ENCODE data around the gene XPC. TPM values are rescaled to one million over a fixed set of nuclear protein-coding genes. Genes with fewer than 3 reads are reported as not detected.

XPC gene
- polyA plus RNA-seq, 1 donor from 2014 or later = 21.9 TPM

- no peaks in the 10 kb centered on the region for H4K20me1 ChIP-seq (ENCODE audit: insufficient read depth)
- H3K79me2 ChIP-seq (replicated peaks; ENCODE audit: insufficient read depth, low read length) = no peaks in the 10 kb centered on the region
- H3K27ac ChIP-seq (ENCODE audit: low read length) = no peak overlapping the region
- no peaks in the 10 kb centered on the region for H3K9me2 ChIP-seq (ENCODE audit: insufficient read depth, low read length)
- no peaks in the 10 kb centered on the region for H3K27me3 ChIP-seq (ENCODE audit: insufficient read depth, low read depth, low read length)
- H3K9ac ChIP-seq (ENCODE audit: low read length) = no peak overlapping the region
- no peak for TF ChIP-seq RAD21 (conservative IDR thresholded peaks at IDR 0.05)
- TF ChIP-seq CTCF (IDR thresholded peaks at IDR 0.05; ENCODE audit: poor library complexity, severe bottlenecking) = no peak
- no peak for TF ChIP-seq EZH2 (IDR thresholded peaks at IDR 0.05; ENCODE audit: borderline replicate concordance, insufficient read depth, low read length, poor library complexity, severe bottlenecking)
- TF ChIP-seq SMC3 (conservative IDR thresholded peaks at IDR 0.05; ENCODE audit: poor library complexity) = no peak
- TF ChIP-seq TAF1 (IDR thresholded peaks at IDR 0.05; ENCODE audit: low read depth) = no peak
- TF ChIP-seq POLR2AphosphoS5 (IDR thresholded peaks at IDR 0.05) = no peak
- TF ChIP-seq REST (IDR thresholded peaks at IDR 0.05; ENCODE audit: borderline replicate concordance) = no peak
- no peak for TF ChIP-seq MXI1 (conservative IDR thresholded peaks at IDR 0.05; ENCODE audit: poor library complexity, severe bottlenecking)
- no peak for TF ChIP-seq EP300 (conservative IDR thresholded peaks at IDR 0.05; ENCODE audit: poor library complexity, severe bottlenecking)
- H3K4me2 ChIP-seq (ENCODE audit: low read length) = no peak overlapping the region
- peaks cover 3% of the 10 kb centered on the region for H3K9me3 ChIP-seq (ENCODE audit: low read length)
- no peak overlapping the region for H2AFZ ChIP-seq (ENCODE audit: low read depth, low read length)
- no peak overlapping the region for H3K4me3 ChIP-seq (ENCODE audit: low read length)
- peaks cover 43% of the 10 kb centered on the region for H3K36me3 ChIP-seq (ENCODE audit: insufficient read depth, low read length)
- no peaks in the 10 kb centered on the region for H3F3A ChIP-seq (ENCODE audit: insufficient read depth, low read length, poor library complexity, severe bottlenecking)
Observed at GRCh38 chr3:14157951-14158350, 20.4 kb downstream of the XPC start.

GRCh38 chr3:14156843-14157561 is 21.4 kb downstream of the XPC start:
- Histone ChIP-seq H3K4me2 (ENCODE audit: low read length) (no peak overlapping the region), H3K36me3 (ENCODE audit: insufficient read depth, low read length) (peaks cover 36% of the 10 kb centered on the region), H3K79me2 (replicated peaks; ENCODE audit: insufficient read depth, low read length) (no peaks in the 10 kb centered on the region), H2AFZ (ENCODE audit: low read depth, low read length) (no peak overlapping the region), H3K27ac (ENCODE audit: low read length) (no peak overlapping the region), H3K9ac (ENCODE audit: low read length) (no peak overlapping the region), H3K9me3 (ENCODE audit: low read length) (no peaks in the 10 kb centered on the region), H3K27me3 (ENCODE audit: insufficient read depth, low read depth, low read length) (no peaks in the 10 kb centered on the region), H3F3A (ENCODE audit: insufficient read depth, low read length, poor library complexity, severe bottlenecking) (no peaks in the 10 kb centered on the region), H3K9me2 (ENCODE audit: insufficient read depth, low read length) (no peaks in the 10 kb centered on the region), H3K4me3 (ENCODE audit: low read length) (no peak overlapping the region), H4K20me1 (ENCODE audit: insufficient read depth) (no peaks in the 10 kb centered on the region)
- TF ChIP-seq REST (IDR thresholded peaks at IDR 0.05; ENCODE audit: borderline replicate concordance) = no peak
- TF ChIP-seq EZH2 (IDR thresholded peaks at IDR 0.05; ENCODE audit: borderline replicate concordance, insufficient read depth, low read length, poor library complexity, severe bottlenecking) = no peak
- TF ChIP-seq CTCF (IDR thresholded peaks at IDR 0.05; ENCODE audit: poor library complexity, severe bottlenecking) = no peak
